ENCODE measurements around the gene ZNF644.
"Not testable (repeated sequence)": the region's sequence is repeated elsewhere in the genome, so short reads cannot be mapped to it uniquely, and the experiment has no call there.

ZNF644 gene

DNA sequence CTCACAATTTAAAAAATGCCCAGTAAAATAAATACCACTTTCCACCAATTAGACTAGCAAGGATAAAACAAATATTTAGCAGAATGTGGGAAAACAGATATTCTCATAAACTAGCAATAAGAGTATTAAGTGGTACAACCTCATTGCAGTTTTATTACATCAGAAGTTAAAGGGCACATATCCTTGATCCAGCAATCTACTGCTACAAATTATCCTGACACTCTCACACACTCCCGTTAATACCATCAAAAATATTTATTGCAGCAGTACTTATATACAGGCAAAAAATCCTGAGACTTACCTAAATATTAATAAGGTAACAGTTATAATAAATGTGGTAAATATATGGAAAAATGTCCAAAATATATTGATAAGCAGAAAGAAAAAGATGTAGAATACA lies 44.3 kb downstream of the ZNF644 start:
- DNase-seq, result no peak

DNA sequence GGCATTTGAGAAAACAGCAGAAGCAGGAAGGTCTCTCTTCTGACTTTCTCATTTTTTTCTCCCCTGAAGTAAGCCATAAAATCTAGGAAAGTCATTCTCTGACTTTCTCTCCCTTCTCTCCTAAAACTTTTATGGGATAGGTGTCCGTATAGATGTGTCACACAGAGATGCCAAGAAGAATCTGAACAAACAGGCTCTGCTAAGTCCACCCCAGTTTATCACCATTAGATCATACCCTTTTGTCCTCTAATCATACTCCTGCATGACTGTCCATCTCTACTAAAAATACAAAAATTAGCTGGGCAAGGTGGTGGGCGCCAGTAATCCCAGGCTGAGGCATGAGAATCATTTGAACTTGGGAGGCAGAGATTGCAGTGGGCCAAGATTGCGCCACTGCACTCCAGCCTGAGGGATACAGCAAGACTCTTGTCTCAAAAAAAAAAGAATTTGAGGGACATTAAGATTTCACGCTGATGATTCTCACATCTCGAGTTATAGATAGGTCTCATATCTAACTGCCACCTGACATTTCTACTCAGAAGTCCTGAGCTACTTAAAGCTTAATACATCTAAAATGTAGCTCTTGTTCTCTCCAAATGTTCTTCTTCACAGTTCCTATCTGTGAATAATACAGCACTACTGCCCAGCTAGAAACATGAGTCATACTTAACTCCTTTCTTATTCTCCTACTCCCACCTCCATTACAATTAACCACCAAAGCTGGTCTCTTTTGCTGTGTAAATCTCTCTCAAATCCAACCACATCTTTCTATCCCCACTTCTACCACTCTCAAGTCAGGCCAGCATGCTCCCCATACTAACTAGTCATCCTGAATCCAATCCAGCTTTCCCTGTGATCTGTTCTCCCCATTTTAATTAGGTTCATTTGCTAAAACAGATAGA lies 47.7 kb downstream of the ZNF644 start:
- DNase-seq, result no peak

DNA sequence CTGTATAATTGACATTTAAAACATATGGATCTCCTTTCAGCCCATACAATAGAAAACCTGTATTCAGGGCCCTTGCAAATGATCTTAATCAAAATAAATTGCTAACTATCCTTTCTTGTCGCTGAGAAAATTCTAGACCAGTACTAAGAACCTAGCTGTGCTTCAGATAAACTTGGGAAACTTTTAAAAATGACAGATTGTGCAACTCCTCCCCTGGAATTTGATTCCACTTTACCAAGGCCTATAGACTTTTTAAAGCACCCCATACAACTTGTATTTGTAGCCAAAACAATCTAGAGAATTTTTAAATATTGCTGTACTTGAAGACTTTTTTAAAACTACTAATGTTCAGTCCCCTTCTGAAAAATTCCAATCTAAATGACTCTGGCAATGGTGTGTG lies 51.6 kb downstream of the ZNF644 start:
- no peak for DNase-seq

DNA sequence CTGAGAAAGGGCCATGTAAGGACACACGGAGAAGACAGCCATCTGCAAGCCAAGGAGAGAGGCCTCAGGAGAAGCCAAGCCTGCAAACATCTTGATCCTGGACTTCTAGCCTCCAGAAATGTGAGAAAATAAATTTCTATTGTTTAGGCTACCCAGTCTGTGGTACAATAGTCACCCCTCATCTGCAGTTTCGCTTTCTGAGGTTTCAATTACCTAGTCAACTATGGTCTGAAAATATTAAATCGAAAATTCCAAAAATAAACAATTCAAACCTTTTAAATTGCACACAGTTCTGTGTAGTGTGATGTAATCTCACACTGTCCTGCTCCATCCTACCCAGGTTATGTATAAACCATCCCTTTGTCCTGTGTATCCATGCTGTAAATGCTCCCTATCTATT lies 52.6 kb downstream of the ZNF644 start:
- DNase-seq, result no peak

DNA sequence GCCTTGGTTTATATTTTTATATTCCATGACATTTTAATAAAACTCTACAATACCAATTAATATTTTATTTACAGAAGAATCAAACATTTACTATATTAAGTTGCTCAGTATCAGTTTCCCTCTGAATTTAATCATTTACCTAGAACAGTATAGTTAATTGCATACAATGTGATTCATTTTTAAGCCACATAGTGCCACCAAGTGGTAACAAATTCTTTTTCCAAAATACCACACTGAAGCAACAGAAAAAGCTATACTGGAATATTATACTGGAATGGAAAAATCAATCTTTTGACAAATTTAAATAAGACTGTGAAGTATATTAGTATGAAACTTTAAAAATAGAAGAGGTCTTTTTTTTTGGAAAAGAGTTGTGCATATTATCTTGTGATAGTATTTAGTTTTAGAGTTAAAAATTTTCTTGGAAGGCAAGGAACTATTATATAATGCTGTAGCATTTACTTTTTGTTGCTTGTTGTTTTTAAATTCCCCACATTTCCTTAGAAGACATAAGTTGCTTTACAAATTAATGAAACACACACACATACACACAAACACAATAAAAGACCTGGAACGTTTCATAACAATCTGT lies 57.3 kb downstream of the ZNF644 start:
- DNase-seq, result no peak

DNA sequence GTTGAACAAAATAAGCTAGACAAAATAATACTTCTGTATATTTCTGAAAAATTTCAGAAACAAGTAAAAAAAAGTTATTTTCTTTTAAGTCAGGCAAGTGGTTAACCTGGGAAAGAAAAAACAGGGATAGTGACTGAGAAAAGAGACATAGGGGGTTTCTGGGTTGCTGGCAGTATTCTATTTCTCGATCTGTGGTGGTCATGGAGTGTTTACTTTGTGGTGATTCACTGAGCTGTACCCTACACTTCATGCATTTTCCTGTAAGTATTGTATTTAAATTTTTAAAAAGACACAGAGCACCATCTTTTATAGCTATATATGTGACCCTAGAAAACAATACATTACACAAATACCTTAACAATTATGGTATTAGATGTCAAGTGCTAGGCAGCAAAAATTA lies 58.2 kb downstream of the ZNF644 start:
- DNase-seq, result no peak

DNA sequence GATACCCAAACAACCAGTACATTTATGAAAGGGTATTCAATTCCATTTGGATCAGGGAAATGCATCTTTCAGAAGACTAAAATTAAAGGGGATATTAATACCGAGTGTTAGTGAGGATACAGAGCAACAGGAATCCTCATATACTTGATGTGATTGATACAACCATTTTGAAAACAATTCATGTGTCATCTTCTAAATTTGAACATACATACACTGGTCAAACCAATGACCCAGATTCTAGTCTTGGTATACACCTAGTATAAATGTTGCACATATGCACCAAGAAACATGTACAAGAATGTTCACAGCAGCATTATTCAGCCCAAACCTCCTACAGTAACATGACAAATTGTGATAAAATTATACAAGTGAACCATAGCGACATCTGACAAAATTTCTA lies 58.6 kb downstream of the ZNF644 start:
- no peak for DNase-seq

DNA sequence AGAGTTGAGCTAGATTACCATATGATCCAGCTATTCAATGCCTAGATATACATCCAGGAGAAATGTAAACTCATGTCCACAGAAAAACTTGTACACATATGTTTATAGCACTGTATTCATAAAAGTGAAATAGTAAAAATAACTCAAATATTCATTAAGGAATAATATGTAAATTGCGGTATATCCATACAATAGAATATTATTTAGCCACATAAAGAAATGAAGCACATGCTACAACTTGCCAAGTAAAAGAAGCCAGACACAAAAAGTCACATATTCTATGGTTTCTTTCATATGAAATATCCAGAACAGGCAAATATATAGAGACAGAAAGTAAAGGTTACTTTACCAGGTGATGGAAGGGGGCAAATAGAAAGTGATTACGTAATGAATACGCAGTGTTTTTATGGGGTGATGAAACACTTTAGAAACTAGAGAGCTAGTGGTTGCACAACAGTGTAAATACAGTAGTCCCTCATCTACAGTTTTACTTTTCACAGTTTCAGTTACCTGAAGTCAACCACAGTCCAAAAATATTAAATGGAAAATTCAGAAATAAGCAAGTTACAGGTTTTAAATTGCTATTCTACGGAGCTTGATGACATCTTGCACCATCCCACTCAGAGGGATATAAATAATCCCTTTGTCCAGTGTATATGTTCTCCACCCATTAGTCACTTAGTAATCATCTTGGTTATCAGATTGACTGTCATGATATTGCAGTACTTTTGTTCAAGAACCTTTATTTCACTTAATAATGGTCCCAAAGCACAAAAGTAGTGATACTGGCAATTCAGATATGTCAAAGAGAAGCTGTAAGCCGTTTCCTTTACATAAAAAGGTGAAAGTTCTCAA lies 62.3 kb downstream of the ZNF644 start:
- DNase-seq, result no peak

DNA sequence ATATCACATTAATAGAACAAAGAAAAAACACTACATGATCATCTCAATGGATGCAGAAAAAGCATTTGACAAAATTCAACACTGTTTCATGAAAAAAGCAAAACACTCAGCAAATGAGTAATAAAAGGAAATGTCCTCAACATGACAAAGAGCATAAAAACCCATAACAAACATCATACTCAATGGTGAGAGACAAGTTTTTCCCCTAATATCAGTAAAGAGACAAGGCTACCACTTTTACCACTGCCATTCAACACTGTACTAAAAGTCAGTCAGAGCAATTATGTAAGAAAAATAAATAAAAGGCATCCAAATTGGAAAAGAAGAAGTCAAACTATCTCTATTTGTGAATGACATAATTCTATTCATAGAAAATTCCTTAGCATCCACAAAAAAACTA lies 64.3 kb downstream of the ZNF644 start:
- DNase-seq, result no peak

DNA sequence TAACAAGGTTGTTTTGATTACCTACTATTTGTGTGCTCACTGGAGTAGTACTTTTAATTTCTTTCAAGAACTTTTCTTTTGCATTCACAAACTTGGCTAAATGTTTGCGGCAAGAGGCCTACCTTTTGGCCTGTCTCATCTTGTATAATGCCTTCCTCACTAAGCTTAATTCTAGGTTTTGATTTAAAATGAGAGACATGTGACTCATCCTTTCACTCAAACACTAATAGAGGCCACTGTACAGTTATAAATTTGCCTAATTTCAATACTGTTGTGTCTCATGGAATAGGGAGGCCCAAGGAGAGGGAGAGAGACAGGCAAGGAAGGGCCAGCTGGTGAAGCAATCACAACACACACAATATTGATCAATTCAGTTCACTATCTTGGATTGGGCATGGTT lies 66.1 kb downstream of the ZNF644 start:
- no peak for DNase-seq

DNA sequence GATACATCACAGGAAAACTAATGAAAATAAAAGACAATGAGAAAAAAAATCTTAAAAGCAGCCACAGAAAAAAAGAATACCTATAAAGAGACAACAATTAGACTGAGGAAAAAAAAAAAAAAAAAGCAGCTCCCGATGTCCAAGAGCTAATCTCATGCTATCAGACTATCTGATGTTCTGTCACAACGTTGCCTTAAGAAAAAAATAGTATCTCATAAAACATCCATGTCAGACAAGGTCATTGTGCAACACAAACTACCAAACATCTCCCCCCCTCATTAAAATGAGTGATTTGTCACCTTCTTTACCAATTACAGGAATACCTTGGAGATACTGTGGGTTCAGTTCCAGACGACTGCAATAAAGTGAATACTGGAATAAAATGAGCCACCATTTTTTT lies 68.9 kb downstream of the ZNF644 start:
- no peak for DNase-seq

DNA sequence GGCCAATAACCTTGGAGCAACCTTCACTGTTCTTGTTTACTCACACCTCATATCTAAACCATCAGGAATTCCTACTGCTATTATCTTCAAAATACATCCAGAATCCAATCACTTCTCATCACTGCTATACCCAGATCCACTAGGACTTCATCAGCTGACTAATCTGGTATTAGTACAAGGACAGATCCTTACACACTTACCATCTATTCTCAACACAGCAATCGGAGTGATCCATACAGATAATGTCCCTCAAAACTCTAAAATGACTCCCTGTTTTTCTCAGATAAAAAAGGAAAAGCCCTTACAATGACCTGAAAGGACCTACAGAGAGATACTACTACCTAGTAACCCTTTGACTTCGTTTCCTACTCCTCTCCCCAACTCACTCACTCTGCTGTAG lies 70.8 kb downstream of the ZNF644 start:
- no peak for DNase-seq

DNA sequence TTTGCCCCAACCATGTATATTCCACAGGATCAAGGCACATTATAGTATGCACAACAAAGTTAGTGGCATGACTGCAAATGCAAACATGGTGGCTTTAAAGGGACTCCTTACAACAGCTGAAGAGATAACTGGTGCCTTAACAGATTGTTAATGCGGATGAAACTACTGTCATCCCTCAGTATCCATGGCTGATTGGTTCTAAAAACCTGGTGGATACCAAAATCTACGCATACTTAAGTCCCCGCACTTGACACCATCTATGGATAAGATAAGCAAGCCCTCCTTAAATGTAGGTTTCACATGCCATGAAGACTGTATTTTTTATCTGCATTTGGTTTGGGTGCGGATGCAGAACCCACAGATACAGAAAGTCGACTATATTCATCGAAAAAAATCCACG lies 73.5 kb downstream of the ZNF644 start:
- no peak for DNase-seq

DNA sequence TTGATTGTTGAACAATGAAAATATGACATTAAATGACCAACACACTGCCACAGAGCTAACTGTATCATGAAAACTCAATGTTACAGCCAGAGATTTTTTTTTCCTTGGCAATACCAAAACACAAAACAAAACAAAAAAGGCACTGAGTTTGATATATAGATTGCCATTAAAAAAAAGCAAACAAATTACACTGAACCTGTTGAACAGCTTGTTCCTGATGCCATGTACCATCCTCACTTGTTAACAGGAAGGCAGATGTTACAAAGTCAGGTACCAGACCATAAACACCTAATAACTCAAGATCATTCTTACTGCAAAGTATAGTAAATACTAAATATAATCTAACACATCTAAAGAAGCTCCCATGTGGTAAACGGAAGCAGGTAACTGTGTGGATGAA lies 75.2 kb downstream of the ZNF644 start:
- no peak for DNase-seq

DNA sequence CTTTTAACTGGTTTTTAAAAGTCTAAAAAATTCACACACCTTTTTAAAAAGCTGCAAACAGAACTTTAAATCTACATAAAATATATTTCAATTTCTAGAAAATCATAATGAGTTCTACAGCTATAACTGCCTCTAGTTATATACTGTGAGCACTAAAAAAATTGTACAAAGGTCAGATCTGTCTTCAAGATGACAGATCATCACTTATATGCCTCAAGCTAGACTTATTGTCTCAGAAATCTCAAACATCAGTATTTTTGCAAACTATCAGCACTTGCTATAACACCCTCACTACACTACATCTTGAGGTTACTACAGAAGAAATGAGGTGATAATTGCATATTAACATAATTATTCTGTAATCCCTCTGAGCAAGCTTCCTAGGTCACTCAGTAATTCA lies 76.5 kb downstream of the ZNF644 start:
- no peak for DNase-seq

DNA sequence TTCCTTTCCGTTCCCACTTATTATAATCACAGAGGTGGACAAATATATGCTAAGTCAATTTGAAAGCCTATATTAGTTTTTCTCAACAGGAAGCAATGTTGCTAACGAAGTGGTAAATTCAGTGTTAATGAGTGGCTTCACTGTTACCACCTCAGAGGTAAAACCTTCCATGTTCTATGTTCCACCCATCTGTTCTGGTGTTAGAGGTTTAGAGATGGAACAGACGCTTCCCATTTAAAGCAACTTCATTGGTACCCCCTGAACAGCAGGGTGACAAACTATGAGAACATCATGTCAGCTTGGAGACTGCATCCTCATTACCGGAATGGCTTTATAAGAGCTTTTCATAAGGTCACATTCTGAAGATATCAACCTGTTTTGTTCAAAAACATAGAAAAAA lies 77.9 kb downstream of the ZNF644 start:
- DNase-seq, result no peak

DNA sequence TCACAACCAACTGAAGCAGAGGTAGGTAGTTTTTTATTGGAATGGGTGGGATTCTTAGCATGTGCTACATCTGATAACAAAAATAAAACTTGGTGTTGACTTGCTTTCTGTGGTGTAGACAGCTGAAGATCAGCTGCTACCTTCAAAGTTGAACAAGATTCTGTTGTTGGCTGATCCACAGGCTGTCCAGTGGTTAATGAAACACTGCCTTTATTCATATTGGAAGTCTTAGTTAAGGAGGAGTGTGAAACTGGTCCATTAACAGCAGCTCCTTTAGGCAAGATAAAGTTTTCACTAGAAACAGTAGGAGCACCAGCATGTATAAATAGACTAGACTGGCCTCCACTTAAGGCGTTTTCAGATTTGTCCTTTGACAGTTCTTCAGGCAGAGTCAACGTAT lies 81.1 kb downstream of the ZNF644 start:
- no peak for DNase-seq

DNA sequence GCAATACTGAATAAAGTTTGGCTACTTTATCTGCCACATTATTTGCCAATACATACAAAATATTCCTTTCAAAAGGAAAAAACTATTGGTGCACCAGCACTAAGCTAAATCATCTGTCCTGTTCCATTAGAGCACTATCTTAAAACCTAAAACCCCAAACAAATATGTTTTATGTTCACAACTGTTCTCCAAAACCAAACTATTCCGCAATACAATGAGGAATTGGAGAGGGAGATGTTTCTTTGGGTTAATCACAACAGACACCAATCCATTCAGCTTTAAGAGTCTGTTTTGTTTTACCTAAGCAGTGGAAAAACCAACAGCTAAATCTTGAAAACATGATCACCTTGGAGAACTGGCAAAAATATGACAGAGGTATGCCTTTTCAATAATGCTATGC lies 85.1 kb downstream of the ZNF644 start:
- DNase-seq, result no peak

DNA sequence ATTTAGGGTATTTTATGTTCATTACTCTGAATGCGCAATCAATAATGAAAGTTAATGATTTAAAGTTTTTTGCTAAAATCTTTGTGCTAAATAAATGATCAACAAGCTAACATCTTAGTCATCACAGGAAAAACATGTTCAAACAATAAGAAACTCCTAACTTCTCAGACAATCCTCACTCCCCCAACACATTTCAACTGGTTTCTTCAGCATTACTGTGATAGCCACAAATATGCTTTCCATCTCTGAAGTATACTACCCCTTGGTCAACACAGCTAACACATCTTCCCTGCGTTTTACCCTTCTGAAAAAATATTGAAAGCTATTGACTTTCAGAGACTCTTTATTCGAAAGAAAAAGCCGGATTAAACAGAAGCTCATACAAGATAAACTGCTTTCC lies 85.8 kb downstream of the ZNF644 start:
- DNase-seq, result no peak

DNA sequence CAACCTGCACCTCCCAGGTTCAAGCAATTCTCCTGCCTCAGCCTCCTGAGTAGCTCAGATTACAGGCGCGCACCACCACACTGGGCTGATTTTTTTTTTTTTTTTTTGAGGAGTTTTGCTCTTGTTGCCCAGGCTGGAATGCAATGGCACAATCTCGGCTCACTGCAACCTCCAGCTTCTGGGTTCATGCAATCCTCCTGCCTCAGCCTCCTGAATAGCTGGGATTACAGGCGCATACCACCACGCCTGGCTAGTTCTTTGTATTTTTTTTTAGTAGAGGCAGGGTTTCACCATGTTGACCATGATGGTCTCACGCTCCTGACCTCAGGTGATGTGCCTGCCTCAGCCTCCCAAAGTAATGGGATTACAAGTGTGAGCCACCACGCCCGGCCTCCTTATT lies 93.6 kb downstream of the ZNF644 start:
- DNase-seq, result not testable (repeated sequence)

DNA sequence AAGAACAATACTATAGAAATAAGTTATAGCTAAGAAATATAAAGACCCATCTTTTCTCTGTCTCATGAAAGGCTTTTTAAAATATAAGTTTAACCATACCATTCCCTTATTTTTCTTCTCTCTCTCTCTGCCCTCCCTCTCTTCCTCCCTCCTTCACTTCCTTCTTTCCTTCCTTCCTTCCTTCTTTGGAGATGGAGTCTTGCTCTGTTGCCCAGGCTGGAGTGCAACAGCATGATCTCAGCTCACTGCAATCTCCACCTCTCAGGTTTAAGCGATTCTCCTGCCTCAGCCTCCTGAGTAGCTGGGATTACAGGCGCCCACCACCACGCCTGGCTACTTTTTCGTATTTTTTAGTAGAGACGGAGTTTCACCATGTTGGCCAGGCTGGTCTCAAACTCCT lies 94.2 kb downstream of the ZNF644 start:
- not testable (repeated sequence) for DNase-seq

DNA sequence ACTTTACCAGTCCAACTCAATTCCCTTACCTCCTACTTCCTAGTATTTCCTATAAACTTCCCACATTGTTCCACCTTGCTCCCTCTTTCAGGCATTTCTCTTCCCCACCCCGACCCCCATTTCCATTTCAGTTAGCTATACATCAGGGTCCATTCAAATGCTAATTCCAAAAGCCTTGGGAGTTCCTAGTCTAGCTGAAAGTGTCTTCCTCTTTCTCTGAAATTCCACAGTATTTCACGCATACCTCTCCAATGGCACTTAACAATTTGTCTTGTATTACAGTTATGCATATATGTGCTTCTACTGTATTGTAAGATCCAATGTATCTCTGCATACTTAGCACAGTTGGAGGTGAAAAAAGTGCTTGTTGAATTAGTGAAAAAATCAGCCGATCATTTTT lies 94.9 kb downstream of the ZNF644 start:
- no peak for DNase-seq

DNA sequence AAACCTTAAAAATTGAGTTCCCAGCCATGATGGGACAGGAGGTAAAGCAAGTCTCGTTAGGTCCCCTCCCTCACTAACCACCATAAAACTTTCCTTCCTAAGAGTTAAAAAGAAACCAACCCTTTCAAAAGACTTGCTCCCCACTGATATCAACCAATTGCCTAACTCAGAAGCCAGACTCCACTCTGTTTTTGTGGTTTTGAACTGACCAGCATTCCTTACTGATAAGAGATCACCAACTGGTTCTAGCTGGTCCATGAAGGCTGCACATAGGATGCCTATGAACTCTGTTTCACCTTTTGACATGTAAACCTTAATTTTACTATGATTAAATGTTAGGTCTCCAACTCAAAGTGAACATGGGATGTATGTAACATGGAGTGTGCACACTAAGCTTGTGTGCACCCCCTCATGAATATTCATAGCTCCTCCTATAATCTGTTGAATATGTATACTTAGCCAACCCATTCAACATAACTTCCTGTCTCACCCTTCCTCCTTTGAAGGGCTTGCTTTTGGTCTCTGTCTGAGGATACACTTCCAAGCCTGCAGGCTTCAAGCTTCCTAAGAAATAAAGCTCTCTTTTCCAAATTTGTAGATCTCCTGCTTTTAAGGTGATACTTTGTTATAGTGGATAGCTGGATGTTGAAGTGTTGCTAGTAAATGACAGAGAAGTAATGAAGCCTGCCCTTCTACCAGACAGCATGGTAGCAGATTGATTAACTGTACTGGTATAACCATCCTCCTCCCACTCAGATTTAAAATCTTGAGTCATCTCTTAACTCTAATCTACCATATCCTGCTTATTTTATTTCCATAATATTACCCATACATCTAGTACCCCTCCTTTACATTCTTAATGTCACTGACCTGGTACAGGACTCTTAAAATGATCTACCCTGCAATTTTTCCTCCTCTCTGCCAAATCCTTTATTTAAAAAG lies 95.6 kb downstream of the ZNF644 start:
- DNase-seq, result no peak

All from NCI-H1436 (cell line).